Pancreas (tissue), 10 donors: Measurements from ENCODE around the gene FBXO36. TPM values are rescaled to one million over a fixed set of nuclear protein-coding genes. Genes with fewer than 3 reads are reported as not detected.

Experiments used
- ATAC-seq, 4 donors: fragments of 200-7000 bp; cut with Tn5 transposase; one replicate each; pipeline versions ENCODE4 v1.8.0 to v1.9.1; 2020; ENCODE audit warnings: mild to moderate bottlenecking in 4 of 4, moderate library complexity in 4 of 4
- DNase-seq, 6 donors: peaks; one replicate each; pipeline ENCODE4 v3.0.0-alpha.2; 2020
- FAIRE-seq: peaks from 2 replicates; lab custom pipeline; 2012; peaks lifted over from hg19 to GRCh38; lab: Jason Lieb, UNC
- H3K27ac ChIP-seq, 4 donors: fragments of 200-600 bp; sonication (generic); 1 replicate in 3 of 4; 2 replicates in 1 of 4; pipeline versions ENCODE4 v1.5.0 to v1.8.0; 2020
- H3K27me3 ChIP-seq, 4 donors: fragments of 200-600 bp; one replicate each; pipeline ENCODE4 v1.8.0; 2021
- H3K36me3 ChIP-seq, 3 donors: fragments of 200-600 bp; sonication (generic) in 1 of 3; one replicate each; pipeline versions ENCODE4 v1.5.0 to v1.8.0; 2020 to 2021
- H3K4me1 ChIP-seq, 3 donors: fragments of 200-600 bp; one replicate each; pipeline ENCODE4 v1.8.0; 2021
- H3K4me3 ChIP-seq, 4 donors: fragments of 200-600 bp; sonication (generic) in 2 of 4; one replicate each; pipeline versions ENCODE4 v1.5.0 to v1.8.0; 2020 to 2021
- H3K9me3 ChIP-seq, 4 donors: fragments of 200-600 bp; one replicate each; pipeline ENCODE4 v1.8.0; 2021
- CTCF ChIP-seq, 4 donors: fragments of 200-600 bp; sonication (generic) in 3 of 4; IDR thresholded peaks; one replicate each; pipeline versions ENCODE4 v1.5.0 to v1.8.0; 2021; ENCODE audit warnings: antibody characterized with exemption in 4 of 4
- WGBS, 2 donors: extraction: QIAGEN DNeasy Blood & Tissue Kit; methylation state at CpG; one replicate each; pipeline ENCODE4 v1.1.7; 2013; 5-methylcytosine and 5-hydroxymethylcytosine counted together
- intact Hi-C, 3 donors: fragments of 100-400 bp; cut with DNase I; formaldehyde crosslinking; loops; one replicate each; pipeline versions ENCODE4 v1.11.1 to v1.14.2; 2022
- polyA plus RNA-seq, 2 donors: library from polyadenylated mRNA; stranded (reverse); fragments of 200-250 nt; gene quantifications; one replicate each; pipeline ENCODE4 v1.2.3, GENCODE V29; 2013
- total RNA-seq, 6 donors: library from RNA; stranded (reverse); fragmentation: NEBNext Ultra II Directional in 4 of 6; extraction: Animal tissue kit (Norgen Biotek cat#: 25700) in 4 of 6; gene quantifications; one replicate each; pipeline versions ENCODE4 v1.2.1 to v1.2.4, GENCODE V29; 2021 to 2023
- donor health status: healthy with polysubstance abuse.
- donor health status: DM: no; HTN: no; CAD: no; lungs with moderate emphysema.
- donor health status: DM: no; HTN: no; CAD: no.
- donor health status: control.
- donor health status: control.
- donor health status: Bipolar disorder and iron deficiency.
- donor health status: DM: yes; HTN: yes; CAD: no.
- donor health status: DM: no; HTN: no; CAD: no.
- donor health status: DM: no; HTN: no; CAD: no.
- donor health status: DM: yes; HTN: yes; CAD: no.

Gene FBXO36
- total and polyA plus RNA-seq, 8 donors: 0.84 to 1.8 (median 1.2) TPM

DNA sequence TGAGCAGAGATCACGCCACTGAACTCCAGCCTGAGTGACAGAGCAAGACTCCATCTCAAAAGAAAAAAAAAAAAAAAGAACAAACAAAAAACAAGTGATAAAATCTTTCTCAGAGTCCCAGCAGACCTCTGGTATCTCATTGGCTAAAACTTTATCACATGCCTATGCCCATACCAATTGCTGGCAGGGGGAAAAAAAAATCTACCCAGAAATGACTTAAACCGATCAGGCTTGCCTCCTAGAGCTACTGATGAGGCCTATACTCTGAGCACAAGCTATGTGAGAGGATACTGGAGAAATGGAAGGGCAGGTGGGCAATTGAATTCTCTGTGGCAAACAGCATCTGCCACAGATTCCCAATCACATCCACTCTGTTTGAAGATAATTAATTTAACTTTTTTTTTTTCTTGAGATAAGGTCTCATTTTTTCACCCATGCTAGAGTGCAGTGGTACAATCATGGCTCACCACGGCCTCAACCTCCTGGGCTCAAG is 49.0 kb downstream of the FBXO36 start:
- Histone ChIP-seq H3K4me3 (no peak overlapping the region), H3K27me3 (no peaks in the 10 kb centered on the region), H3K4me1 (no peaks in the 10 kb centered on the region), H3K9me3 (no peaks in the 10 kb centered on the region), H3K36me3 (no peaks in the 10 kb centered on the region), H3K27ac (no peak overlapping the region)
- ATAC-seq (no peak), DNase-seq (no peak), FAIRE-seq (no peak)
- WGBS, 2 donors: 97% methylated on average over 3 of the region's 3 CpGs
- no peak for TF ChIP-seq CTCF (IDR thresholded peaks at IDR 0.05)
- intact Hi-C loops: no loop called here

- no peak for TF ChIP-seq CTCF (IDR thresholded peaks at IDR 0.05)
- no peak for DNase-seq
- FAIRE-seq: no peak
- Histone ChIP-seq H3K27ac (no peak overlapping the region), H3K36me3 (no peaks in the 10 kb centered on the region), H3K4me3 (no peak overlapping the region), H3K9me3 (no peaks in the 10 kb centered on the region), H3K4me1 (no peaks in the 10 kb centered on the region), H3K27me3 (no peaks in the 10 kb centered on the region)
- intact Hi-C loops: no loop called here
- 42 to 53% methylated on average over 6 of the region's 6 CpGs for WGBS, 2 donors
- peak in 3 of 4 donors; percentile 49 to 54 (median 50) for ATAC-seq
Measured at GRCh38 chr2:229974266-229974665, 52.0 kb downstream of the FBXO36 start.

- Histone ChIP-seq H3K4me1 (peaks cover 0 to 6% (median 0%) of the 10 kb centered on the region in 3 donors), H3K27ac (no peak overlapping the region), H3K27me3 (no peaks in the 10 kb centered on the region), H3K36me3 (no peaks in the 10 kb centered on the region), H3K4me3 (no peak overlapping the region), H3K9me3 (no peaks in the 10 kb centered on the region)
- intact Hi-C loops: no loop called here
- no peak for FAIRE-seq
- WGBS, 2 donors: 36 to 39% methylated on average over 7 of the region's 7 CpGs
- peak; percentile 63 to 98 (median 94) for ATAC-seq
- TF ChIP-seq CTCF (IDR thresholded peaks at IDR 0.05): no peak
- peak in 4 of 6 donors; percentile 23 to 44 (median 34) for DNase-seq
Measured at GRCh38 chr2:229980431-229981184, 58.3 kb downstream of the FBXO36 start.

DNA sequence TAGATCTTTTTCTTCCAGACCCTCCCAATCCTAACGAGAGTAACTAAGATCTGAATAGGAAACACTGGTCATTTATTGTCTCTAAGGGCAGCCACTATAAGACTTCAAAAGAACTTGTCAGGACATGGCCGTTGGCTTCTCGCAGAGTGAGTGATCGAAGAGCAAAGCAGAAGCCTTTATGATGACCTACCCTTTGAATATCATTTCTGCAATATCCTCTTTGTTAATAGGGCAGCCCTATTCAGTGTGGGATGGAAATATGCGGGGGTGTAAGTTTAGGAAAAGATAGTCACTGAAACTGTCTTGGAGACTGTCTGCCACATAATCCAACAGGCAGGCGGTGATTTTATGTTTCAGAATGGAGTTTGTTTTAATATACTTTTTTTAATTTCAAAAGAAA is 70.9 kb downstream of the FBXO36 start:
- no peak for TF ChIP-seq CTCF (IDR thresholded peaks at IDR 0.05)
- H3K27me3 ChIP-seq: no peaks in the 10 kb centered on the region
- intact Hi-C loops: no loop called here
- 91 to 94% methylated on average over 6 of the region's 6 CpGs for WGBS, 2 donors
- FAIRE-seq: no peak
- H3K4me1 ChIP-seq: no peaks in the 10 kb centered on the region
- H3K27ac ChIP-seq: no peak overlapping the region
- no peaks in the 10 kb centered on the region for H3K36me3 ChIP-seq
- H3K4me3 ChIP-seq: no peak overlapping the region
- DNase-seq: no peak
- H3K9me3 ChIP-seq: no peaks in the 10 kb centered on the region
- ATAC-seq: no peak

DNA sequence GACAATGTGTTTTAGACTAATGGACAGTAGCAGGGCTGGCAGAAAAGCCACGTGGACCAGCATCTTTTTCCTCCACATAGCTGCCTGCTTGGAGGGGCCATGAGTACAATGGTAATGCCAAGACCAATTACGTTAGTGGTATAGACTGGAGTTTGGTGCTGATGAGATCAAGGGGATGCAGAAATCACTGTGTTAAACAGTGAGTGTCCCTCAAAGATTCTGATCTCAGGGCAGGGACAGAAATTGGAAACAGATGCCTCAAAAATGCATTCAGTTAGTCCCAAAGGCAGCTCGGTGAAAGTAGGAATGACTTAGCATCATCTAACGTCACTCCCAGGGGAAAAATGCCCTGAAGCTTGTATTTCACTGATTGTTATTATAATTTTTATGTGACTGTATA is 74.0 kb downstream of the FBXO36 start:
- Histone ChIP-seq H3K27ac (no peak overlapping the region), H3K27me3 (no peaks in the 10 kb centered on the region), H3K9me3 (no peaks in the 10 kb centered on the region), H3K4me1 (no peaks in the 10 kb centered on the region), H3K36me3 (no peaks in the 10 kb centered on the region), H3K4me3 (no peak overlapping the region)
- WGBS, 2 donors: 89 to 93% methylated on average over 4 of the region's 4 CpGs
- intact Hi-C loops: no loop called here
- FAIRE-seq (no peak), ATAC-seq (no peak), DNase-seq (no peak)
- no peak for TF ChIP-seq CTCF (IDR thresholded peaks at IDR 0.05)
